Right renal pelvis (tissue), 4 donors: Measurements from ENCODE around the gene THSD7B. TPM values are rescaled to one million over a fixed set of nuclear protein-coding genes. Genes with fewer than 3 reads are reported as not detected.
A peak's percentile ranks its signal among the peaks of the same experiment; 100 is the strongest.
"Not testable (repeated sequence)": the region's sequence is repeated elsewhere in the genome, so short reads cannot be mapped to it uniquely, and the experiment has no call there.

Experiments used
- DNase-seq, 4 donors: peaks; one replicate each; pipeline ENCODE4 v3.0.0-alpha.2; 2013; ENCODE audit warnings: low read depth in 4 of 4, low spot score in 3 of 4, missing footprints in 1 of 4
- polyA plus RNA-seq, 4 donors: library from polyadenylated mRNA; unstranded; fragments of 120-200 nt; gene quantifications; one replicate each; pipeline ENCODE4 v1.2.1, GENCODE V29; 2013; ENCODE audit not compliant: insufficient read length in 4 of 4

The THSD7B gene
- polyA plus RNA-seq, 4 donors = 3.3 to 5.5 (median 5.0) TPM

DNA sequence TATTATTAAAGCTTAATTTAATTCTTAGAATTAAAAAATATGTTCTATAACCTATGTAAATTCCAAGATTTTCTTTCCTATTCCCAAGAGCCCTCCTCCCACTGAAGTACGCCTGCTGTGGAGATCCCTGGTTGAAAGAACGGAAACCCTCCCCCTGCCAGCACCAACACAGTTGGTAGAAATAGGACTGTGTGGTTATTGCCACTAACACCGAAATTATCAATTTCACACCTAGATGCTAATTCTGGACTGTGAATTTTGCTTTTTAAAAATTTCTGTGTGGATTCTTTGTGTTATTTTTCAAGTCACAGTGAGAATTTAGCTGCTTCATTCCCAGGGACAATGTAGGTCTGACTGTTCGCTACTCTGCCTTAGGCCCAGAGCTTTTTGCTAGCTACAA lies 893.1 kb downstream of the THSD7B start:
- DNase-seq = no peak

DNA sequence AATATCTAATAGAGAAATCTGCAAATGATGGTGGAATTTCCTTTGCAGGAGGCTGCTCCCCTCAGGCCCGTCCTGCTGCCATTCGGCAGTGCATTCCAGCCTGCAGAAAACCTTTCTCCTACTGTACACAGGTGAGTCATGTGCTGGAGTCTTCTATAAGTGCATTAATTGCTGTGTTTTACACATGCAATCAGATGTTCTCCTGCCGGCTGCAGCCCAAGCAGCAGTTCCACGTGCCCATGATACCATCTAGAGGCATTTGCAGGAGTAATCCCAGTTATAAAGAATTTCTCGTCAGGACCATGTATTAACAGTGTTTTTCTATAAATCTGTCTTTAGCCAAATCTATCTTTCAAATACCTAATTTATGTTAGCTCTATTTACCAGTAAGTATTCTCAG lies 894.3 kb downstream of the THSD7B start:
- no peak for DNase-seq

DNA sequence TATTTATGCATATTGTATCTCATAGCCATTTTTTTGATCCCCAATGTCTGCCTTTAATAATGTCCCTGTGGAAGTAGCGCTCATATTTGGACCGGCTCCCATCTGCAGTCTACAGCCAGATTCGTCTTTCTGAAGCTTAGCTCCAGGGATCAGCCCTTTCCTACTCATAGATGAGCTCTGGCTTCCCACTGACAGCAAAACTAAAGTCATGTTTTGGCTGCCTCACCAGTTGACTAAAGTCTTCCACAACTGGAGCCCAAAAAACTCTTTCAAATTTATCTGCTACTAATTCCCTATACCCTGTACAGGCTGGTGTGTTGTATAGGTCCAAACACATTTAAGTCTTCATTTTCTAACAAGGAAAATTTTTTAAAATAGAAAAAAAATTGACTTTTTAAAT lies 904.8 kb downstream of the THSD7B start:
- no peak for DNase-seq

DNA sequence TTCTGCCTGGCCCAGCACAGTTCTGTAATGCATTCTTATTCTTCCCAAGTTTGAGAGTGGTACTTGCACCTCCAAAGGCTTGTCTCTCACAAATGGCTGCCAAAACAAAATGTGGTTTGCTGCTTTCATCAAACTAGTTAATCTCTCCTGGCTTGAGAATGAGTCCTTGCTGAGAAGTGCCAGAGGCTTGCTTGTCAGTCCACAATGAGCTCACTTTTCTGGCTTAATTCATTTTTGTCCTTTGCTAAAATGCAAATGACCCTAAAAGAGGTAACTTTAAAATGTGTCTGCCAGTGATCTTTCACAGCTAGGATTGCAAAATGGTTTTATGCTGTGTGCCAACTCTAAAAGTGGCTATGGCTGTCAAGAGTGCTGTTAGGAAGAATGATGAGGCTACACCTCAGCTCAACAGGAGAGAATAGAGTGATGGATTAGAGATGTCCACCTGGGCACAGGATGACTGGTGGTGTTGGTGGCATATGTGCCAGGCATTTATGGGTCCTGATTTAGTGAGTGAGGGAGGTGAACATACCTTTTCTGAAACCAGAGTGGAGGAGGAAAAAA lies 907.7 kb downstream of the THSD7B start:
- DNase-seq = no peak

DNA sequence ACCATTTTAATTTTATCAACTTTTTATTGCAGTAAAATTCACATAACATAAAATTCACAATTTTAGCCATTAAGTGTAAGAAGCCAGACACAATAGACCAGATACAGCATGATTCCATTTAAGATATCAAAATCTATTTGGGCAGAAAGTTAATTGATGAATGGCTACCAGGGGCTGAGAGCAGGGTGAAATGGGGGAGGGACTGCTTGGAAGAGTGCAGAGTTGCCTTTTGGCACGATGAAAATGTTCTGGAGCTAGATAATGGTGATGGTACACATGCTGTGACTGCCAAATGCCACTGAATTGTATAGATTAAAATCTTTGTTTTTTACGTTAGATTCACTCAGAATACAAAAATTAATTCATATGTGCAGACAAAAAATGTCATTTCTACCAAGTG lies 909.6 kb downstream of the THSD7B start:
- no peak for DNase-seq

DNA sequence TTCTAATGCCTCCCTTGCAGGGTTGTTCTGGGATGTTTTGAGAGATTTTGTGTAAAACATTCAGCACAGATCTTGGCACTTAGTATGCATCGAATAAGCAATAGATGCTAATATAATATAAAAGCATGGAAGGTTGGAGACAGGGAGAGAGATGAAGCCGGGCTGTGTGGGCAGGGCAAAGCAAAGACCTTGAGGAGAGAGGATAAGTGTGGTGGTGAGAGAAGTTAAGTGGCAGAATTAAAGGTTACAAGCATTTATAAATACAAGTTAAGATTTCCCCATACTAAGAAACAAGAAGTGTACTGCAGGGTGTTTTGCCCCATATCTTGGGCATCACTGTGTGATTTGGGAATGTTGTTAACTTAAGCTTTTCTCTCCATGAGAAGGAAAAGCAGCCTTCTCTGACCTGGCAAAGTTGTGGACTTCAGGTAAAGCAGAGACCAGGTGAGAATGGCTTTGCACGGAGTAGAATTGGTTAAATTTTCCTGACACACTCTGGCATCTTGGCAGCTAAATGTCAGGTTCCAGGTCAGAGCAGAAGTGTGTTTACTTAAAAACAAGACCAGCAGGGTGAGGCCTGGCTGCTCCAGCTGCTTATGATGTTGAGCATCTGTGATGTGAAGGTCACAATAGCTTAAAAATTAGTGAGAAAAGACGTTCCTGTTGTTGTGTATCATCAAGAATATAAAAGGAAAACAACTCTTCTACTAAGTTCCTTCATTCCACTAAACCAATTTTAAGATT lies 910.4 kb downstream of the THSD7B start:
- no peak for DNase-seq

DNA sequence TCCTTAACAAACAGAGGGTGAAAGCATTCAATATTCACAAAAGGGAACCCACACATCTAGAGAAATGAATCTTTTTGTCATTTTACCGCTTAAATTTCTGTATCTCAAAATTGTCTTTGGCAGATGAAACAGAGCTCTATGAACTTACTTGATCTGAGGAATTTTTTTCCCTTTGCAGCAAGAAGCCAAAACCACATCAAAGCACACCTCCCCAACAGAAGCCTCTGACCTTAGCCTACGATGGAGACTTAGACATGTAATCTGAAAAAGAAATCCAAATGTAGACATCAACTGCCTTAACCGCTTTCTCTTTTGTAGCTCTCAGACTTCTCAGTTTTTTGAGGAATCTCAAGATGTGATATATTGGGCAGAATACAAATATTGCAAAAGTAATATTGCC lies 911.0 kb downstream of the THSD7B start:
- no peak for DNase-seq

DNA sequence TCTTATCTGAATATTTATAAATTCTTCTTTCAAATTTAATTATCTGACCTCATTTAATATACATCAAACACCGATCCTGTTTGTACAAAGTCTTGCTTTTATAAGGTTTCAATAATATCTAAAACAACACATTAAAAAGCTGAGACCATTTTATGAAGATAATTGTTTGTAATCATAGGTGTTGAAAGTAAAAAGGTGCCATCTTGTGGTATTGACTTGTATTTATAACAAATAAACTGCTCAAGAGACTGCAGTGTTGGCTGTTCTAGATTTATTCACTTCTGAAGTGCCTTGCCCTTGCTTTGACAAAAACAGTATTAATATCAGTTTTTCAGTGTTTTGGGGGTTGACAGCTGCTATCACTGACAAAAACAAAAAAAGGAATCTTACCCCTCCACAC lies 912.1 kb downstream of the THSD7B start:
- no peak for DNase-seq

DNA sequence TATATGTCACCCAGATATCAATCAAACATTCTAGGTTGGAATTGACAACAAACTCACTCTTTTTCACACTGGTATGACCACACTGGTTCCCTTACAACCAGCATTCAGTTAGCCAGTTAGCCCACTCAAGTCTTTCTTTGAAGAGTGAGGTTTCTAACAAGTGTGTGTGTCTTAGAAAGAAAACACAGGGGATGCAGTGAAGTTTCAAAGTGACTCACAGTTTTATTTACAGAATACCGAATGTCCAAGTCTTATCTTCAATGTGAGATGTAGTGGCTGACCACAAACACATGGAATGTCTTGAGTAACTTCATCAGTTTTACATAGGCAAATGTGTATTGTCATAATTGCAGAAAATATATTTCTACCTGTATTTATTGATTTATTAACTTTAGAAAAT lies 924.2 kb downstream of the THSD7B start:
- no peak for DNase-seq

DNA sequence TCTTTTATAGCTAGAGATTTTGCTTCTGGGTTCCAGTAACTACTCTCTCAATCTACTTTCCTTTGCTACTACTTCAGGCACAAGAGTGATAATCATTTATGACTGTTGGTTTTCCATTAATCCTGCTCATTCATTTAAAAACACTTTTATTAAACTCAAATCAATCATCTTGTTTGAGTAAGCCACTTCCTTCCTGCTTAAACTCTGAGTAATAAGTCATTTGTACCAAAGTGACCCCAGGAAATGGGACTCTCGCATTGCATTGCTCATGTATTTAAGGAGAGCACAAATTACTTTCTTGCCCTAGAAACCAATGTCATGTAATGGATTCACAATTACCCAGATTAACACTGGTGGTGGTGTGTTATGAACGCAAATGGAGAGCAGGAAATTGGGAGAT lies 928.2 kb downstream of the THSD7B start:
- DNase-seq = no peak

DNA sequence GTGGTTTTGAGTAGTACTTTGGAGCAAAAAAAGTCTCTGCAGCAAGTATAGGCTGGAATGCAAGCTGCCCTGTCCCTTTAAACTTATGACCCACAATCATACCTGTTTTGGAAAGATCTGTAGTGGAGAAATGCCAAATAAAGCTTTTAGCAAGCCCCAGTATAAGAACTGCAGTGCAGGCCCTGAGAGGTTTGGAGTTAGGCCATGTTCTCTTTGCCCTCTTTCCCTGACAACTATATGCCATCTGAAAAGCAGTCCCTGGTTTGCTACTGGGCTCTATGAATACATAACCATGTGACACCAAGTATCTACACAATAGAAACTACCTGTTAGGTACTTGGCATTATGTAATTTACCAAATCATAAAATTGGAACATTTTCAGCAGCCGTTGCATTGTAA lies 931.6 kb downstream of the THSD7B start:
- DNase-seq = no peak

DNA sequence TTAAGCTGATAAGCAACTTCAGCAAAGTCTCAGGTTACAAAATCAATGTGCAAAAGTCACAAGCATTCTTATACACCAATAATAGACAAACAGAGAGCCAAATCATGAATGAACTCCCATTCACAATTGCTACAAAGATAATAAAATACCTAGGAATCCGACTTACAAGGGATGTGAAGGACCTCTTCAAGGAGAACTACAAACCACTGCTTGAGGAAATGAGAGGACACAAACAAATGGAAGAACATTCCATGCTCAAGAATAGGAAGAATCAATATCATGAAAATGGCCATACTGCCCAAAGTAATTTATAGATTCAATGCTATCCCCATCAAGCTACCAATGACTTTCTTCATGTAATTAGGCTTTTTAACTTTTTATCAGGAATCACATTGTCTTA lies 934.9 kb downstream of the THSD7B start:
- not testable (repeated sequence) for DNase-seq

DNA sequence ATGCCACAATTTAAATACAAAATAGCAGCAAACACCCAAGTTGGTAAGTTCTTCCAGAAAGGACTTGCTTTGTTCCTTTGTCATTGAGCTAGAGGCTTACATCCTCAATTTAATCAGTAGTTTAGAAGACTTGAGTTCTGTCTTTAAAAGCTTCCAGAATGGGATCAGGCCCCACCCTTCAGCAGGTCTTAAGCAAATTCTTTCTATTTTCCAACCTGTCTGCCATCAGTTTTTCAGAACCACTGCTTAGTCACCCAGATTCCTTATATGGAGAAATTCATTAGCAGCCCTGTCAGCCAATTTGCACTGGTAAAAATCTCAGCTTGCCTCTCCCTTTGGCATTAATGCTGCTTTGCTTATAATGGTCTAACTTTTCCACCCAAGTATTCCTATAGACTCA lies 935.3 kb downstream of the THSD7B start:
- DNase-seq = no peak

DNA sequence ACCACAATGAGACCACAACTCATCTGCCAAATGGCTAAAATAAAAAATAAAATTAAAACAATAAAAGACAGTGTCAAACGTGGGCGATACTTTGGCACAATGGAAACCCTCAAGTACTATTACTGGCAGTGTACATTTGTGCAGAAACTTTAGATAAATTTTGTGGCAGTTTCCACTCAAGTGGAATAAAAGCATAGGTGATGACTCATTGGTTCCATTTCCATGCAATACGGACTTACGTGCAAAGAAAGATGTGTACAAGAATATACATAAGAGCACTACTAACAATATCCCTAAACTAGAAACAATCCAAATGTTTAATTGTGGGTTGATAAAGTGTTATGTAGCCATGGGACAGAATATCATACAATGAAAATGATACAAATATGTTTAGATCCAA lies 940.0 kb downstream of the THSD7B start:
- no peak for DNase-seq

DNA sequence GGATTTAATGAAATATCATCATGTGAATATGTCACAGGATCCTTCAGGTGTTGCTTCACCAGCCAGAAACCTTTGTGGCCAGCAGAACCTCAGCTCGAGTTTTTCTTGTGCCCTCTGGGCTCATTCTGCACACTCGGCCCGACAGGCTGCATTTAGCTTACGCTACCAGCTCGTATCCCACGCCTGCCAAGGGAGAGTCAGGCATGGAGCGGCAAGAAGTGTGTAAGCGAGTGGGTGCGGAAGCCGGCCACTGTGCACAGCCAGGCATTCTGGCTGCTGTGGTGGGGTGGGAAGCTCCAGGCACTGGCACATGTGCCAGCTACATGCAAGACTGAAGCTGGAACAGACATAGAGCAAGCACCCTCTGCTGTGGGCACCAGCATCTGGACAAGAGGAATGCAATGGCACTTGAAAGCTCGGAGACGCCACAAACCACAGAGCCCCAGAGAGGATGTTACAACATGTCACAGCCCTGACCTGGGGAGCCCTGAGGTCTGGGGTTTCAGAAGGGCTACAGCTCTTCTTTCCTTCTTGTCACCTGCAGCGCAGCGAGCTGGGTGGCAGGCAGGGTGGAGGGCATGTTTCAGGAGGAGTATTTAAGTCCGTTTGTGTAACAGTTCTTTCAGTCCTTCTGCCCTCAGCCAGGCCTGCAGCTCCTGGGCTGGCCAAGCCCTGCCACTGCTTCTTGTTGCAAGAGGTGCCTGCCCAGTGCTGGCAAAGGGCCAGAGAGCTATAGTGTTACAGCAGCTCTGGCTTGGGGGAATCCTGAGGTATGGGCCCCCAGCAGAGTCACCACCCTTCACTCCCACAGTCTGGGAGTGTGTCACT lies 941.7 kb downstream of the THSD7B start:
- peak in 1 of 4 donors; percentile 0 for DNase-seq

DNA sequence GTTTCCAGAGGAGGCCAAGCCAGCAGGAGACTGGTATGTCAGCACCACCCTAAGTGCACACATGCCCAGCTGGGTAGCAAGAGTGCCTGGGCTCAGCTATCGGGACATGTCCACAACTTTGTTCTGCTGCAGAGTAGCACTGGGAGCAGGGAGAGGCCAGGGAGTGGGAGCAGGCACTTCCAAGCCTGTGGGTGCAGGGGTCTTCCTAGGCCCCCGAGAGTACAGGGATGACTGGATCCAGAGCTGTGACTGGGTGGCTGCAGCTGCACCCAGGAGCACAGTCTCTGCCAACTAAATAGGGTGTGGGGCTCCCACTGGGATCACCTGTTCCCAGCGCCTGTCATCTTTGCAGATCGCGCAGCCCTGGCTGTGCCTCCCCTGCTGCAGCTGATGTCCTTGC lies 943.0 kb downstream of the THSD7B start:
- no peak for DNase-seq

DNA sequence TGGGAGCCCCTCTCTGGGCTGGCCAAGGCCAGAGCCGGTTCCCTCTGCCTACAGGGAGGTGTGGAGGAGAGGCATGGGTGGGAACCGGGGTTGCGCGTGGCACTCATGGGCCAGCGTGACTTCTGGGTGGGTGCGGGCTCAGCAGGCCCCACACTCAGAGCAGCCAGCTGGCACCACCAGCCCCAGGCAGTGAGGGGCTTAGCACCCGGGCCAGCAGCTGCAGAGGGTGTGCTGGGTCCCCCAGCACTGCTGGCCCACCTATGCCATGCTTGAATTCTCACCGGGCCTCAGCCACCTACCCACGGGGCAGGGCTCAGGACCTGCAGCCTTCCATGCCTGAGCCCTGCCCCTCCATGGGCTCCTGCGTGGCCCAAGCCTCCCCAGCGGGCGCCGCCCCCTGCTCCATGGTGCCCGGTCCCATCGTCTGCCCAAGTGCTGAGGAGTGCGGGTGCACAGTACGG lies 950.4 kb downstream of the THSD7B start:
- no peak for DNase-seq

DNA sequence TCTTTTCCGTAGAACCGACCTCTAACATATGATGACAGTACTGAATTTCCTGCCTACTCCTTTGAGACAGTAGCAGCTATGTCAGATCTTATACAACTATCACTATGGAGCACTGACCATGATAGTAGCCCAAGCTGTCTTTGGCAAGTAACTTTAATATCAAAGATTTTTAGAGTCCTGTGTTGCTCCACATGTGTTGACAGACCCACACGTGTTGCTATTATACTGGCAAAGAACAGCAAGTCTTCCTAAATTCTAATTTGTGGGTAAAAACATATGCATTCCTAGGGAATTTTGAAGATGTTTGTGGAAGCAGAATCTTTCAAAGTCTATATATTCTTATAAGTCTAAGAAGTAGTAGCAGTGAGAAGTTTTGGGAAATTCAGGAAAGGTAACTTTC lies 953.4 kb downstream of the THSD7B start:
- no peak for DNase-seq

DNA sequence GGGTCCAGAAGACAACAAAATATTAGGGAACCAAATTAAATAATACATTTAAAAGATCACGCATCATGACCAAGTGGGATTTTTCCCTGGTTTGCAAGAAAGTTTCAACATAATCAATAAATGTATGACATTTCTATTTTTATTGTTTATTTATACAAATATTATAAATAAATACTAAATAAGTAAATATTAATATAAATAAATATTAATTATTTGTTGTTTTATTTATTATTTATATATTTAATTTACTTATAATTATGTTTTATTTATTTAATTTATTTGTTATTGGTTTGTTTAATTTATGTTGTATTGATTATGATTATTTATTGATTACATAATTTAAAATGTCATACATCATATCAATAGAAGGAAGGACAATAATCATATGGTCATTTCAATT lies 956.4 kb downstream of the THSD7B start:
- DNase-seq = no peak

DNA sequence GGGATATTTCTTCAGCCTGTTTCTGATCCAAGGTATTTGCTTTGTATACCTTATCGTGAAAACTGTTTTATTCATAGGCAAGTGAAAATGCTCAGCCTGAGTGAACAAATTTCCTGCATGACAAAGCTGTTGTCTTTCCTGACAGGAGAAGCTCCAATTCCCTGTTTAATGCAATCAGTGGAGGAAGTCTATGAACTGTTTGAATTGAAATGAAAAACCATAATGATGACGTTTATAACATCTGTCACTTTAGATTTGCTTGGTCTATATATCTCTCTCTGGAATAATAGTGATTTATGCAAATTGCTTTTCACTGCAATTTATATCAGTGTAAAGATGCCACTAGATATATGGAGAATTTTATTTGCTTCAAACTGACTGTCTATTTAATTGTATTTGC lies 959.6 kb downstream of the THSD7B start:
- no peak for DNase-seq
